Stimulated activated memory B cell treated with anti-CD40 and anti-IgM and Interleukin-4, amounts not matched to agents 10 μg/mL and 1 μg/mL and 100 μg/mL, for 72 hours (primary cell): ENCODE data around the gene NCKAP5.

ENCODE experiments used
- ATAC-seq: fragments of 150-1000 bp; cut with Tn5 transposase; 2 replicates; pipeline ENCODE4 v1.10.0; 2021
- H3K27ac Mint-ChIP-seq: one replicate; pipeline ENCODE4 v1.8.0; 2022; ENCODE audit warnings: mild to moderate bottlenecking, mixed read lengths
- H3K27me3 Mint-ChIP-seq: one replicate; pipeline ENCODE4 v1.8.0; 2022; ENCODE audit warnings: mixed read lengths
- H3K36me3 Mint-ChIP-seq: one replicate; pipeline ENCODE4 v1.8.0; 2022; ENCODE audit warnings: mixed read lengths
- H3K4me1 Mint-ChIP-seq: one replicate; pipeline ENCODE4 v1.8.0; 2022; ENCODE audit warnings: mixed read lengths
- H3K4me3 Mint-ChIP-seq: one replicate; pipeline ENCODE4 v1.8.0; 2022; ENCODE audit warnings: mild to moderate bottlenecking, moderate library complexity, mixed read lengths
- H3K9me3 Mint-ChIP-seq: one replicate; pipeline ENCODE4 v1.8.0; 2022; ENCODE audit warnings: mixed read lengths

Gene NCKAP5

DNA sequence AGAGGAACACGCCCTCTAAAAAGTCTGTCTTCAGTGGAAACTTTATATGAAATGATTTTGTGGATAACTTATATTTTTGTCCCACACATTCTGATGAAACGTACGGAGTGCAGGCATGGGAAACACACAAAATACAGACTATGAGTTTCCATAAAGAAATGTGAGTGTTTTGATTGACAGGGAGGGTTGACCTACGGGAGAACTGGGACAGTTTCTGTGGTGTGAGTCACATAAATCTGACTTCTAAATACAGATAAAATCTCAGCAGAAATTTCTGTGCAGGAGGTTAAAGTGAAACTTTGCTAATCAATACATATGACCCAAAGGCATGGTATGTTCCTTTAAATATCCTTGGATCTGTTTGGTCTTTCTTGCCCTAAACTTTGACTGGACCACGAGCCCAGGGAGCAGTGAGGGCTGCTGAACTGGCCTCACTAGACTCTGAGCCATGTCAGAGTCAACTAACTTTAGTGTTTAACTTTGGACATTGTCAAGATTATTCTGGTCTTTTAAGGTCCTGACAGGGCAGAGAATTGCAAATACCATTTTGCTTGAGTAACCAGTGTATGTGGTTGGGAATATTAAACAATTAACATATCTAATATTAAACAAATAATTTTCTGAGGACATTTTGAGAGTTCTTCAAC, 691.4 kb downstream of the NCKAP5 start:
- Mint-ChIP-seq H3K4me3 (no peak overlapping the region), H3K36me3 (no peaks in the 10 kb centered on the region), H3K27ac (no peak overlapping the region), H3K9me3 (no peaks in the 10 kb centered on the region), H3K27me3 (no peaks in the 10 kb centered on the region), H3K4me1 (no peaks in the 10 kb centered on the region)
- no peak for ATAC-seq

- Mint-ChIP-seq H3K4me3 (no peak overlapping the region), H3K27ac (no peak overlapping the region), H3K9me3 (no peaks in the 10 kb centered on the region), H3K4me1 (no peaks in the 10 kb centered on the region), H3K27me3 (no peaks in the 10 kb centered on the region), H3K36me3 (no peaks in the 10 kb centered on the region)
- peak; percentile 14 for ATAC-seq
Observed at GRCh38 chr2:132875193-132875592, 693.1 kb downstream of the NCKAP5 start.

- H3K4me1 Mint-ChIP-seq, result no peaks in the 10 kb centered on the region
- no peaks in the 10 kb centered on the region for H3K9me3 Mint-ChIP-seq
- no peaks in the 10 kb centered on the region for H3K36me3 Mint-ChIP-seq
- no peaks in the 10 kb centered on the region for H3K27me3 Mint-ChIP-seq
- no peak overlapping the region for H3K27ac Mint-ChIP-seq
- no peak for ATAC-seq
- H3K4me3 Mint-ChIP-seq, result no peak overlapping the region
Observed at GRCh38 chr2:132873738-132874137, 694.5 kb downstream of the NCKAP5 start.

- Mint-ChIP-seq H3K4me3 (no peak overlapping the region), H3K9me3 (no peaks in the 10 kb centered on the region), H3K4me1 (no peaks in the 10 kb centered on the region), H3K27me3 (no peaks in the 10 kb centered on the region), H3K36me3 (no peaks in the 10 kb centered on the region), H3K27ac (no peak overlapping the region)
- no peak for ATAC-seq
Observed at GRCh38 chr2:132871831-132872230, 696.4 kb downstream of the NCKAP5 start.

- Mint-ChIP-seq H3K36me3 (no peaks in the 10 kb centered on the region), H3K4me1 (no peaks in the 10 kb centered on the region), H3K27me3 (no peaks in the 10 kb centered on the region), H3K4me3 (no peak overlapping the region), H3K27ac (no peak overlapping the region), H3K9me3 (no peaks in the 10 kb centered on the region)
- ATAC-seq, result no peak
Observed at GRCh38 chr2:132863961-132864360, 704.3 kb downstream of the NCKAP5 start.

DNA sequence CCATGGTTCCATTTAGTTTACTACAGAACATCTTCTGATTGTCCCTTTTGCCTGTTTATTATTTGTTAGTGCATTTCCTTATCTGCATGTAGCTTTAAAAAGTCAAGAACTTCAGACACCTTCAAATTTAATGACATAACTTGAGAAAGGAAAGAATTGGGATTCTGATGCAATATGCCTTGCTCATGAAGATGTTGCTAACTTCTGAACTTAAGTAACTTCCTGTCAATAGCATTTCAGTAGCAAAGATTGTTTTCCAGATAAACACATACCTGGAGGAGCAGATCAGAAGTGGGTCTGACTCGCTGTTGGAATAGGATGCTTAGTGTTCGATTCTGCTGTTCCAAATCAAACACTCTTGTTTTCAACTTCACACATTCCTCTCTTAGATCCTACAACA, 708.0 kb downstream of the NCKAP5 start:
- H3K4me3 Mint-ChIP-seq, result no peak overlapping the region
- no peak for ATAC-seq

GRCh38 chr2:132859590-132859989, 708.7 kb downstream of the NCKAP5 start:
- ATAC-seq, result no peak
- Mint-ChIP-seq H3K27ac (no peak overlapping the region), H3K4me1 (no peaks in the 10 kb centered on the region), H3K9me3 (no peaks in the 10 kb centered on the region), H3K36me3 (no peaks in the 10 kb centered on the region), H3K27me3 (no peaks in the 10 kb centered on the region), H3K4me3 (no peak overlapping the region)

More for the DNA sequence above, 708.0 kb downstream of the NCKAP5 start:
- Mint-ChIP-seq H3K4me1 (no peaks in the 10 kb centered on the region), H3K36me3 (no peaks in the 10 kb centered on the region), H3K9me3 (no peaks in the 10 kb centered on the region), H3K27me3 (no peaks in the 10 kb centered on the region), H3K27ac (no peak overlapping the region)

GRCh38 chr2:132857319-132857718, 710.9 kb downstream of the NCKAP5 start:
- H3K36me3 Mint-ChIP-seq, result no peaks in the 10 kb centered on the region

DNA sequence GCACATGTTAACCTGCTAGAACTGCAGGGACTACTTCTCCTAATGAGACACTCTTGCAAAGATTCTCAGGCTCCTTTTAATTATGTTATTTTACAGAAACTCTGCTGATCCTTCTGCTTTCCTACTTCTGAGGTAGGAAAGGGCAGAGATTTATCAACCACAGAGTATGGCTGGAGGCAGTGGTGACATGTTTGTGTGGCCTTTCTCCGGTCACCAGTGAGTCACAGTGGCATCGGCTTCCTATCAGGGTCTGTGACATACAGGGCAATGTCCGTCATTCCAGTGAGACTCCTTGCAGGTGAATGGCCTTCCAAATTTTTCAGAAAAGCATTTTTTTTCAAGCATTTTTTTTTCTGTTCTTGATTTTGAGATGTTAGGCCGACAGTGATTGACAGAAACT, 717.6 kb downstream of the NCKAP5 start:
- Mint-ChIP-seq H3K4me3 (no peak overlapping the region), H3K4me1 (no peaks in the 10 kb centered on the region), H3K27me3 (peaks cover 9% of the 10 kb centered on the region), H3K27ac (no peak overlapping the region), H3K9me3 (no peaks in the 10 kb centered on the region), H3K36me3 (no peaks in the 10 kb centered on the region)
- ATAC-seq, result no peak

More at GRCh38 chr2:132857319-132857718, 710.9 kb downstream of the NCKAP5 start:
- ATAC-seq, result no peak
- Mint-ChIP-seq H3K4me1 (no peaks in the 10 kb centered on the region), H3K27ac (no peak overlapping the region), H3K4me3 (no peak overlapping the region), H3K9me3 (no peaks in the 10 kb centered on the region), H3K27me3 (no peaks in the 10 kb centered on the region)

DNA sequence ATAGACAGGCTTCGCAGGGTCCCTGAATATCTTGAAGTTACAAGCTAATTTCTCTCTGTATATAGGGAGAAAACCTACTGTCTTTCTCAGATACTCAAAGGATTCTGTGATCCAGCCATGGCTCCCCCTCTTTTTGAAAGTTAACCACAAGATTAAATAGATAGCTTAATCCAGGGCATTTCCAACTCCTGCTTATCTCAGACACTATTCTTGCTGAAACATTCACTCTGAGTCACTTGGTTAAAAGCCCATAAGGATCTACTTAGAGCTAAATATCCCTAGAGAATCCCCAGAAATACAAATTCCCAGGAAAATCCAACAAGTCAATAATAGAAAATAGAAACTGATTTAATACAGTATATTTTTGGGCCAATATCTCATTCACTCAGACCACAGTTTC, 719.1 kb downstream of the NCKAP5 start:
- Mint-ChIP-seq H3K4me1 (no peaks in the 10 kb centered on the region), H3K4me3 (no peak overlapping the region), H3K27ac (no peak overlapping the region), H3K36me3 (no peaks in the 10 kb centered on the region), H3K9me3 (no peaks in the 10 kb centered on the region), H3K27me3 (peaks cover 13% of the 10 kb centered on the region)
- no peak for ATAC-seq

- Mint-ChIP-seq H3K4me3 (no peak overlapping the region), H3K27ac (no peak overlapping the region), H3K4me1 (no peaks in the 10 kb centered on the region), H3K36me3 (no peaks in the 10 kb centered on the region), H3K9me3 (no peaks in the 10 kb centered on the region), H3K27me3 (peaks cover 13% of the 10 kb centered on the region)
- ATAC-seq, result no peak
Observed at GRCh38 chr2:132845339-132845738, 722.9 kb downstream of the NCKAP5 start.

GRCh38 chr2:132844585-132844984, 723.7 kb downstream of the NCKAP5 start:
- H3K27me3 Mint-ChIP-seq, result peaks cover 13% of the 10 kb centered on the region
- no peaks in the 10 kb centered on the region for H3K36me3 Mint-ChIP-seq
- ATAC-seq, result no peak
- H3K4me3 Mint-ChIP-seq, result no peak overlapping the region
- H3K4me1 Mint-ChIP-seq, result no peaks in the 10 kb centered on the region
- no peak overlapping the region for H3K27ac Mint-ChIP-seq
- no peaks in the 10 kb centered on the region for H3K9me3 Mint-ChIP-seq

GRCh38 chr2:132837769-132838168, 730.5 kb downstream of the NCKAP5 start:
- H3K27ac Mint-ChIP-seq, result no peak overlapping the region
- no peak overlapping the region for H3K4me3 Mint-ChIP-seq
- no peaks in the 10 kb centered on the region for H3K4me1 Mint-ChIP-seq

DNA sequence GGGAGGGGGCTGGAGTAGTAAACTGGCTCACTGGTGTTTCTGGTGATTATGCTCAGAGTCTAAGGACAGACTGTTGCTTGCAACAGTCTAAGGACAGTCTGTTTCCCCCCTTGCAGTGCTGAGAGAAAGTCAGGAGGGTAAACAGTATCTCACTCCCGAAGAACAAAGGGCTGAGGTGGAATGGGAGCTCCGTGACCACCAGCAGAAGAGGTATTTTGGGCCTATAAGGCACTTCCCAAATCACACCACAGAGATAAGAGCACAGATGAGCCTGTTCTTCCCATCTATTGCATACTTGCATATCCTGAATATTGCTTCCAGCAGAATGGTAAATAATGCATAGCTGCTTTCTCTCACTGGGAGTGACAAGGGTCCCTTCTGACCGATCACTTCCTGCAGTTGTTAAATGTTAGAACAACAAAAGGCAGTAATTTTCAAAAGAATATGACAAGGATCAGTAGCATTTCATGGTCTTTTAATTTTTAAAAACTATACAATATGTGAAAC, 737.9 kb downstream of the NCKAP5 start:
- Mint-ChIP-seq H3K27ac (no peak overlapping the region), H3K4me1 (no peaks in the 10 kb centered on the region), H3K36me3 (no peaks in the 10 kb centered on the region), H3K27me3 (no peaks in the 10 kb centered on the region), H3K9me3 (peaks cover 7% of the 10 kb centered on the region), H3K4me3 (no peak overlapping the region)
- ATAC-seq, result no peak

More at GRCh38 chr2:132837769-132838168, 730.5 kb downstream of the NCKAP5 start:
- Mint-ChIP-seq H3K36me3 (no peaks in the 10 kb centered on the region), H3K9me3 (peaks cover 14% of the 10 kb centered on the region), H3K27me3 (no peaks in the 10 kb centered on the region)
- ATAC-seq, result no peak

GRCh38 chr2:132825601-132826000, 742.7 kb downstream of the NCKAP5 start:
- Mint-ChIP-seq H3K27ac (no peak overlapping the region), H3K36me3 (no peaks in the 10 kb centered on the region), H3K4me1 (no peaks in the 10 kb centered on the region), H3K27me3 (no peaks in the 10 kb centered on the region), H3K4me3 (no peak overlapping the region), H3K9me3 (no peaks in the 10 kb centered on the region)
- ATAC-seq, result no peak

DNA sequence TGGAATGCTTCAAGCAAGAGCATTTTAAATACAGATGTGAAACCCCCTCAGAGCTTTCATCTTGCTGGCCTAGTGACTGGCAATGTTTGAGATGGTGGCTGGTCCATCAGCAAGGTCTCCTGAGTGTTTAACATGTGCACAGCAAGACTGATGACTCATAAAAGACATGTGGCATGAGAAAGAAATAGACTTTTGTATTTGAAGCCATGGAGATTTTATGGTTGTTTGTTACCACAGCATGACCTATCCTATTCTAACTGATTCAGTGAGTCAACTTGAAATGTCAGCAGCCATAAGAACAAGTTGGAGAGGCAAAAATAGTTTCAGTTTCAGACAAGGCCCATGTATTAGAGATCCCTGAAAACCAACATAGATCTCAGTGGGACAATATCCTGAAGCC, 743.5 kb downstream of the NCKAP5 start:
- Mint-ChIP-seq H3K9me3 (no peaks in the 10 kb centered on the region), H3K27me3 (no peaks in the 10 kb centered on the region), H3K4me3 (no peak overlapping the region), H3K36me3 (no peaks in the 10 kb centered on the region), H3K27ac (no peak overlapping the region), H3K4me1 (no peaks in the 10 kb centered on the region)
- peak; percentile 67 for ATAC-seq
